Raji (cell line): ENCODE measurements around the gene XRCC1.

Source experiments
- POLR2A ChIP-seq: IDR thresholded peaks from 2 replicates; pipeline ENCODE4 v1.6.1; 2011; ENCODE audit warnings: low read depth, low read length, control low read depth; ENCODE audit not compliant: insufficient read depth

Gene XRCC1

DNA sequence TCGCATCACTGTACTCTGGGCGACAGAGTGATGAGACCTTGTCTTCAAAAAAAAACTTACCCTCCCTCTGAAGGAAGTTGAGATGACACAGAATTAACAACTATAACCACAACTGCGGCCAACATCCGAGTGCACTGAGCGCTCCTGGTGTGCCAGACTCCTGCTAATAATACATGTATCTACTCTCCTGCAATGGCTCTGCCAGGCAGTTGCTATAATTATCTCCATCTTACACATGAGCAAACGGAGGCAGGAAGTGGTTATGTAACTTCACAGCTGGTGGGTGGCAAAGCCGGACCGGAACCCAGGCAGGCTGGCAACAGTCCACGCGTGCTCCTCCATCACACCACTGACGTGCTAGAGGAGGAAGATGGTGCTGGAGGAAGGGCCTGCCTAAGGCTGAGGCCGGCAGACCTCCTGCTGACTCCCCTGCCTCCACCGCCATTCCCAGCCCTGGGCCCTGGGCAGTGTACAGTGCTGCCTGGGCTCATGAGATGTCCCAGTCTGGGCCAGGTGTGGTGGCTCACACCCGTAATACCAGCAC, 12.6 kb downstream of the XRCC1 start:
- no peak for TF ChIP-seq POLR2A

DNA sequence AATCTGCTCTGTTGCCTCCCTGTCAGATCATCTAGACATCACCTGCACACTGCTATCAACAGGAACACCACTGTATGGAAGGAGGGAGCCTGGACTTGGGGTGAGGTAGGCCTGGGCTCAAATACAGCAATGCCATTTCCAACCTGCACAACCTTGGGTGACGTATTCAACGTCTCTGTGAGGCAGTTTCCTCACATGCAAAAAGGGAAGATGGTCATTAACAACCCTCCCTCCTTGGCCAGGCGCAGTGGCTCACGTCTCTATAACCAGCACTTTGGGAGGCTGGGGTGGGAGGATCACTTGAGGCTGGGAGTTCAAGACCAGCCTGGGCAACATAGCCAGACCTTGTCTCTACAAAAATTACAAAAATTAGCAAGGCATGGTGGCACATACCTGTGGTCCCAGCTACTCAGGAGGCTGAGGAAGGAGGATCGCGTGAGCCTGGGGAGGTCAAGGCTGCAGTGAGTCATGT, 13.1 kb downstream of the XRCC1 start:
- no peak for TF ChIP-seq POLR2A

DNA sequence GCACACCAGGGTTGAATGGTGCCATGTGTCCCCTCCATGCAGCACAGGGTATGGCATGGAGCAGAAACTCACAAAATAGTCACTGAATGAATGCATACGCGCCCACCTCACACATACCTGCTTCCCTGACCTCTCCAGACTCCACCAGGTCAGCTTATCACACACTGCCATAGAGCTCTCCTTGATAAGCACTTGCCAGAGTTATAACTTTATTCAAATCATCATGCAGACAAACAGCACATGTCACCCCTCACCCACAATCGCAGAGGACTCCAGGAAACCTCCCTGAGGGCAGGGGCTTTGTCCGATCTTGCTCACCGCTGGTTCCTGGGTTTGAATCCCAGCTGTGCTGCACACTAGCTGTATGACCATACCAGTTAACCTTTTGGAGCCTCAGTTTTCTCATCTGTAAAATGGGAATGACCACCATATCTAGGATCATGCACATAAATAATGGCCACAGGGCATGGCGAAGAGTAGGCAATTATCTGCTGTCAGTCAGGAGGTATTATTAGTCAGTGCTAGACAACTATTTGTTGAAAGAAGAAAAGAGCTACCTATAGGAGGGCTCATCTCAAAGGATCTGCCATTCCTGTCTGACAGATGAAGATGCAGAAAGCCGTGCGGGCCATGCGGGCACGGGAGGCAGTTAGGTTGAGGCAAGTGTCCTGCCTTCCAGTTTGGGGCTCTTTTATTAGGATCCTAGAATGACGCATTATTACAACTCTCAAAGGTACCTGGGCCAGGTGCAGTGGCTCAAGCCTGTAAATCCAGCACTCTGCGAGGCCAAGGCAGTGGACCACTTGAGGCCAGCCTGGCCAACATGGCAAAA, 14.0 kb downstream of the XRCC1 start:
- TF ChIP-seq POLR2A: no peak

DNA sequence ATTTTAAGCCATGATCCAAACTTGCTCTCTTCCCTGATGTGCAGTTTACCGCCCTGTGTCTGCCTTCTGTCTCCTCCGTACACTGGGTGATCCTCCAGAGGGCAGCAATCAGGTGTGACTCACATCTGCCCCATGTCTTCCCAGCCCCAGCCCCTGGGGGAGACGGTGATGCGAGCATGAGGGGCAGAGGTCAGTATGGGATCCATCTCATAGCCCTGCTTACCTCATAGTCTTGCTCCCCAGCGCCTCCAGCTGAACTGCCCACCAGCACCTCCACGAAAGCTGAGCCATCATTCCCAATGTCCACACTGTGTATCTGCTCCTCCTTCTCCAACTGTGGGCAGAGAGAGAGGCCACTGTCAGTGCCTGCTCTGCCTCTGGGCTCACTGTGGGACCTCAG, 14.6 kb downstream of the XRCC1 start:
- TF ChIP-seq POLR2A: no peak

DNA sequence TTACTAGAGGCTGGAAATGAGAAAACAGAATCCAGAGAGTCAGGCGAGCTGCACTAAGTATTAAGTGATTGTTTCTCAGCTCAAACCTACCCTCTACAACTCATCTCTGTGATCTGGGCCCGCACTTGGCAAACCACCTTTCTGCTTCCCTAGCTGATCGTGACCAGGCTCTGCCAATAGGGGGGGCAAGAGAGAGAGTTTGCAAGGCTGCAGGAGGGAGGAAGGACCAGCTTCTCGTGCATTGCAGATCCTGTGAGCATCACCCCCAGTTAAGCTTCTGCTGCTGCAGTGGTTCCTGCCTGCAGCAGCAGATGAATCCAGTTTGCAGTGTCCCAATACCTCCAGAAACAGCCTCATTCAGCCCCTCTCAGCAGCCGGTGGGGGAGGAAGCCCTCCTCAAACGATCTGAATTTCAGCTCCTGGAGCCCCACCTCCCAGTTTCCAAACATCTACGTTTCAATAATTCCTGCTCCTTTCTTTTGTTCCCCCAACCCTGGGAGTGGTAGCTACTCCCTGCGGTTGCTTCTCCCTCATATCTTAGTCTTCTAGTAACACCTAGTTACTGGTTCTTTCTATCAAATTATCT, 20.0 kb downstream of the XRCC1 start:
- no peak for TF ChIP-seq POLR2A

DNA sequence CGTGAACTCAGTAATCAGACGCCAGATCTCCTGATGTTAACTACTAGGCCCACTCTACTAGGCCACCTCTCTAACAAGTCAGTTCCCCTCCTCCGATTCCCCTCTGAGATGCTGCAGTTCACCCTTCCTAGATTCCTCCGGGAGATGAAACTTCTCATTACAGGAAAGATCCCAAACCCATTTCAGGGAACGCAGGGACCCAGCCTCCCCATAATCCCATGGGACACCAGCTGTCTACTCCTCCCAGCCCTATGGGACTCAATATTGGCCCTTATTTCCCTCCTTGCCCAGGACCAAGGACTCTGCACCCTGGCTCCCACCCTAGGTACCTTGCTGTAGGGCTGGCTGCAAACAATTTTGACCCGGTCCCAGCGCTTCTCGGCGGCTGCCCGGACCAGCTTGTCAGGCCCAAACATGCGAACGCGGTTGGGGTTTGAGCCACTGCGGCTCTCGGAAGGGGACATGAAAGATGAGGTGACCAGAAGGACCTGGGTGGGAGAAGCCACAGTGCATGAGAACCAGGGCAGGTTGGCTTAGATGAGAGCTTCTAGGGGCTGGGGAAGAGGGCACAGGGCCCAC, 20.9 kb downstream of the XRCC1 start:
- no peak for TF ChIP-seq POLR2A

DNA sequence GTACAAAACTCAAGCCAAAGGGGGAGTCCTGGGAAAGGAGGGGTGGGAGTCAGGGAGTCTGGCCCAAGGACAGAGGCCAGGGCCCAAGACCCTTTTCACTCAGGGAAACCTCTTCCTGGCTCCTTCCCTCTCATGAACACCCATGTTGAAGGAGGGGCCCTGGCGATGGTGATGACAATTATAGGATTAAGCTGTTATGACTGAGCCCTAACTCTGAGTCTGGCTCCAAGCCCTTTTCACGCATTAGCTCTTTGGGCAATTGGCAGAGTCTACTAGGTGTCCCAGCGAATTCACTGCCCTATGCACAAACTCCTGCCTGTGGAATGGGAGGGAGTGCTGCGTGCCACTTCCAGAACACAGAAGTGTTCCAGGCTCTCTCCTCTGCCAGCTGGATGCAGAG, 21.7 kb downstream of the XRCC1 start:
- TF ChIP-seq POLR2A: no peak

DNA sequence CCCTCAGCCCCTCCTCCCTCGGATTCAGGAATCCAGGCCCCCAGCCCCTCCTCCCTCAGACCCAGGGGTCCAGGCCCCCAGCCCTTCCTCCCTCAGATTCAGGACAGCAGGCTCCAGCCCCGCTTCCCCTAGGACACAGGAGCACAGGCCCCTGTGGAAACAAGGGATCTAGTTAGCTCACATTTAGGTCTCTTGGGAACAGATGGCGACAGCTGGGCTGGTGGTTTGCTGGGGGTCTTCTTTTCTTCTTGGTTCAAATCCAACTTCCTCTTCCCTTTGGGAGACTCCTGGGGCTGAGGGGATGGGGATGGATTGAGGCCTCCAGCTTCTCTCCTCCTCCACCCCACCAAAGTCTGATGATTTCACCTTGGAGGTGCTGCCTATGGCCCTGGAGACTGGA, 22.7 kb downstream of the XRCC1 start:
- TF ChIP-seq POLR2A: no peak

DNA sequence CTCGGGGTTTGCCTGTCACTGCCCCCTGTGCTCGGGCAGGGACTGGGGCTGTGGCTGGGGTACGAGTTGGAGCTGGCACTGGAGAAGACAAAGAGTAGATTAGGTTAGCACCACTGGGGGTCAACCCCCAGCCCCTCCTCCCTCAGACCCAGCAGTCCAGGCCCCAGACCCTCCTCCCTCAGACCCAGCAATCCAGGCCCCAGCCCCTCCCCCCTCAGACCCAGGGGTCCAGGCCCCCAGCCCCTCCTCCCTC, 23.2 kb downstream of the XRCC1 start:
- TF ChIP-seq POLR2A: no peak

DNA sequence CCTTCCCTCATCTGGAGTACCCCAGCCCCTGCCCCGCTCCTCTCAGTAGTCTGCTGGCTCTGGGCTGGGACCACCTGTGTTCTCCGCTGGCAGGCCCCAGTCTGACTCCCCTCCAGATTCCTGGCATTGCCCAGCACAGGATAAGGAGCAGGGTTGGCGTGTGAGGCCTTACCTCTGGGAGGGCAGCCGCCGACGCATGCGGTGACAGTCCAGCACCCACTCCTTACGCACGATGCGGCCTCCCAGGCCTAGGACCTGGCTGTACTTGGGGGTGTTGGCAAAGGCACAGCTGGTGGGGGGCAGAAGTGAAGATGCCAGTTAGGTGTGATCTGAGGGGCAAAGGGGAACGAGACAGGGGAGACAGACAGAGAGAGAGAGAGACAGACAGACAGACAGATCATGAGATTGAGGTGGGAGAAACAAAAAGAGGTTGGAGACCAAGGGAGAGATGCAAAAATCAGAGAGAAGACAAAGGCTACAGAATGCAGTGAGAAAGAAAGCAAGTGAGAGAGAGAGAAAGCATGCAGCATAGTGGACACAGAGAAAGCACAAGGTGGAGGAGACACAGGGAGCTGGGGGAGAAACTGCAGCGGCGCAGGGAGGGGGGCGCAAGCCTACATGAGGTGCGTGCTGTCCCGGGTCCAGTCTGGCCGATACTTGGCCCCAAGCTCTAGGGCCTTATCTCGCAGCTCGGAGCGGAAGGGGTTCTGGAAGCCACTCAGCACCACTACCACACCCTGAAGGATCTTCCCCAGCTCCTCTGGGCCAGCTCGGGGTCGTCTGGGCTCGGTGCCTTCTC, 23.7 kb downstream of the XRCC1 start:
- no peak for TF ChIP-seq POLR2A

DNA sequence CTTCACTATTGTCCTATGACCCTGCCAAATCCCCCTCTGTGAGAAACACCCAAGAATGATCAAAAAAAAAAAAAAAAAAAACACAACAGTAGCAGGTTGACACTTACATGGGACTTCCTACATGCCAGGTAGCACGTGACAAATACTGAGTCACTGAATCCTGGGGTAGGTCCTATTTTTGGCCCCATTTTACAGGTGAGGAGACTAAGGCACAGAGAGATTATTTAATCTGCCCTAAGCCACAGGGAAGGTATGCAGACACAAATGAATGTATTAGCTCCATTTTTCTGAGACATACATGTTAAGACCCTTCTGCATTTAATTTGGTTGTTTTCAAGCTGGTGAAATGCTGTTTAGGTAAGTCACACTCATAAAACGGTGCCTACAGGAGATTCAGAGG, 26.6 kb downstream of the XRCC1 start:
- no peak for TF ChIP-seq POLR2A

DNA sequence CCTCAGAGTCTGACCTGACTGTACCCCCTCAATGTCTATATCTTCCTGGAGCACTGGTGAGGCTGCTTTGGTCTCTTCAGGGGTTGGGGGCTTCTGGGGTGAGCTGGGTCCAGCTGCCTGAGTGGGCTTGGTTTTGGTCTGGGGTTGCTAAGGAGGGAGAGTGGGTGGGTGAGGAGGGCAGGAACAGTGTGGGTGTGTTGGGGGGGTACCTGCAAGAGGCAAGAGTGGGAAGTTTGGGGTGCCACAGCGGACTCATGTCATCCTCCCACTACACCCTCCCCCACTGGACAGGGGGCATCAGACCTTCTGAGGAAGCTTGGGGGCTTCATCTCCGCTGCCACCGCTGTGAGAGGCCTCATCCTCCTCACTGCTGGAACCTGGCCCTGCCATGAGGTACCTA, 28.7 kb downstream of the XRCC1 start:
- no peak for TF ChIP-seq POLR2A

DNA sequence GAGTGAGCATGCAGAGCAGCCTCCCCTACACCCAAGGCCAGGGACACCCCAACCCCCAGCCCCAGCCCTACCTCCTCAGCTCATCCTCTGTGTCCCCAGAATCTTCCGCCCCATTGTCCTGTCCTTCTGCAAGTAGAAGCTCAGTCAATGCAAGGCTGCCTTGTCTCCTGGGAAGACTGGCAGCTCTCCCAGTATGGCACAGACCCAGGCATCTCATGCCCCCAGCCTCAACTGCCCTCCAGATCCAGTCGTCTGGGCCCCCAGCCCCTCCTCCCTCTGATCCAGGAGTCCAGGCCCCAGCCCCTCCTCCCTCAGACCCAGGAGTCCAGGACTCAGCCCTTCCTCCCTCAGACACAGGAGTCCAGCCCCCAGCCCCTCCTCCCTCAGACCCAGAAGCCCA, 29.3 kb downstream of the XRCC1 start:
- no peak for TF ChIP-seq POLR2A

DNA sequence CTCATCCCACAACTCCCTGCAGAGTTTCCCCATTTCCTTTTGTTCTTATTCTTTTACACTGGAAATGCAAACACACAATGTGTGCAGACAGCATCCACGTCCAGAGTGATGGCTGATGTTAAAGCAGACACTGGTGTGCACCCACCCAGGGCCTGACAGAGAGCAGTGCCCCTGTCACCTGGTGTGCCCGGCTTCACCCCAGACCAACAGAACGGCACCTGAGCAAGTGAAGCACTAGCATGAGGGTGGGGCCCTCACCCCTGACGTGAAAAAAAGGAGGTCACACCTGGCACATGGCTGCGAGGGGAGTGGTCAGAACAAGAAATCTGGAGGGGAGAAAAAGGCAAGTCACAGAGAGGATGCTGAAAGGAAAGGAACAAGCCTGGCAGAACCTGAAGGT, 30.1 kb downstream of the XRCC1 start:
- TF ChIP-seq POLR2A: no peak

DNA sequence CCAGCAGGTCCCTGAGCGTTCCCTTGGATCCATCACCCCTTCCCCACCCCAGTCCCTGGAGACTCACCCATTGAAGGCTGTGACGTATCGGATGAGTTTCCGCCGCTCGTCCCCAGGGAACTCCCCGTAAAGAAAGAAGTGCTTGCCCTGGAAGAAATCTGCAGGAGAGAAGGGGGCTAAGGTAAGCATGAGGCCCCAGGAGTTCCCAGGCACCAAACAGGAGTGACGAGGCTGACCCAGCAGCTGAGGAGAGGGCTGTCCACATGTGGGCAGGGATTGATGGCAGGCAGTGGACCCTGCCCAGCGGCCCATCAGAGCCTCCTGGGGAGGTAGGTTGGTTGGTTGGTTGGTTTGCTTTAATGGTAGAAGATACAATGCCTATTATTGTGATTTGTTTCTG, 31.2 kb downstream of the XRCC1 start:
- TF ChIP-seq POLR2A: no peak
